Osteocyte (in vitro differentiated cells): ENCODE results near the gene MRAP. TPM values are rescaled to one million over a fixed set of nuclear protein-coding genes. Genes with fewer than 3 reads are reported as not detected.

Source experiments
- DNase-seq: peaks from one replicate; pipeline ENCODE4 v3.0.0; 2021; ENCODE audit warnings: mixed read lengths; ENCODE audit not compliant: unreplicated experiment; ENCODE audit errors: extremely low spot score
- H3K27ac Mint-ChIP-seq: one replicate; pipeline ENCODE4 v1.8.0; 2021; ENCODE audit warnings: mild to moderate bottlenecking, mixed read lengths; ENCODE audit not compliant: unreplicated experiment
- H3K27me3 Mint-ChIP-seq: one replicate; pipeline ENCODE4 v1.8.0; 2021; ENCODE audit warnings: mixed read lengths; ENCODE audit not compliant: unreplicated experiment
- H3K36me3 Mint-ChIP-seq: one replicate; pipeline ENCODE4 v1.8.0; 2021; ENCODE audit warnings: mixed read lengths; ENCODE audit not compliant: unreplicated experiment
- H3K4me1 Mint-ChIP-seq: one replicate; pipeline ENCODE4 v1.8.0; 2021; ENCODE audit warnings: mixed read lengths; ENCODE audit not compliant: unreplicated experiment
- H3K4me3 Mint-ChIP-seq: one replicate; pipeline ENCODE4 v1.8.0; 2021; ENCODE audit warnings: mild to moderate bottlenecking, moderate library complexity, mixed read lengths; ENCODE audit not compliant: unreplicated experiment
- H3K9me3 Mint-ChIP-seq: one replicate; pipeline ENCODE4 v1.8.0; 2021; ENCODE audit warnings: mixed read lengths; ENCODE audit not compliant: unreplicated experiment
- CTCF ChIP-seq: fragments of 200-600 bp; sonication (generic); IDR thresholded peaks from 2 replicates; pipeline ENCODE4 v1.5.0; 2021; ENCODE audit warnings: antibody characterized with exemption, mild to moderate bottlenecking, moderate library complexity
- total RNA-seq: library from RNA; stranded (reverse); gene quantifications from 2 replicates; pipeline ENCODE4 v1.2.1, GENCODE V29; 2021

MRAP gene
- total RNA-seq, 1 donor from 2014 or later, result not detected

GRCh38 chr21:32321480-32321879 lies 22.8 kb downstream of the MRAP start:
- H3K9me3 Mint-ChIP-seq, result no peaks in the 10 kb centered on the region
- no peaks in the 10 kb centered on the region for H3K4me1 Mint-ChIP-seq
- H3K36me3 Mint-ChIP-seq, result peaks cover 53% of the 10 kb centered on the region
- H3K27ac Mint-ChIP-seq, result no peak overlapping the region
- no peak overlapping the region for H3K4me3 Mint-ChIP-seq
- TF ChIP-seq CTCF, result no peak
- no peak for DNase-seq
- H3K27me3 Mint-ChIP-seq, result no peaks in the 10 kb centered on the region

- no peaks in the 10 kb centered on the region for H3K4me1 Mint-ChIP-seq
- H3K36me3 Mint-ChIP-seq, result peaks cover 57% of the 10 kb centered on the region
- no peak for TF ChIP-seq CTCF
- H3K27ac Mint-ChIP-seq, result no peak overlapping the region
- no peaks in the 10 kb centered on the region for H3K9me3 Mint-ChIP-seq
- H3K27me3 Mint-ChIP-seq, result no peaks in the 10 kb centered on the region
- H3K4me3 Mint-ChIP-seq, result no peak overlapping the region
- DNase-seq, result no peak
Observed at GRCh38 chr21:32322103-32322502, 23.4 kb downstream of the MRAP start.

GRCh38 chr21:32322676-32323075 lies 24.0 kb downstream of the MRAP start:
- DNase-seq, result no peak
- no peaks in the 10 kb centered on the region for H3K27me3 Mint-ChIP-seq
- H3K4me1 Mint-ChIP-seq, result no peaks in the 10 kb centered on the region
- peaks cover 58% of the 10 kb centered on the region for H3K36me3 Mint-ChIP-seq
- H3K4me3 Mint-ChIP-seq, result no peak overlapping the region
- TF ChIP-seq CTCF, result no peak
- H3K9me3 Mint-ChIP-seq, result no peaks in the 10 kb centered on the region
- H3K27ac Mint-ChIP-seq, result no peak overlapping the region

- Mint-ChIP-seq H3K4me3 (no peak overlapping the region), H3K4me1 (no peaks in the 10 kb centered on the region), H3K27ac (no peak overlapping the region), H3K36me3 (peaks cover 58% of the 10 kb centered on the region), H3K27me3 (no peaks in the 10 kb centered on the region), H3K9me3 (no peaks in the 10 kb centered on the region)
- no peak for DNase-seq
- no peak for TF ChIP-seq CTCF
Observed at GRCh38 chr21:32325706-32326105, 27.1 kb downstream of the MRAP start.

- peaks cover 5% of the 10 kb centered on the region for H3K9me3 Mint-ChIP-seq
- no peak overlapping the region for H3K4me3 Mint-ChIP-seq
- peaks cover 77% of the 10 kb centered on the region for H3K36me3 Mint-ChIP-seq
- no peaks in the 10 kb centered on the region for H3K4me1 Mint-ChIP-seq
- DNase-seq, result no peak
- H3K27me3 Mint-ChIP-seq, result no peaks in the 10 kb centered on the region
- H3K27ac Mint-ChIP-seq, result no peak overlapping the region
- no peak for TF ChIP-seq CTCF
Observed at GRCh38 chr21:32328595-32328994, 29.9 kb downstream of the MRAP start.
